ENCODE results near the gene TGIF2.
A peak's percentile ranks its signal among the peaks of the same experiment; 100 is the strongest.
"Not testable (repeated sequence)": the region's sequence is repeated elsewhere in the genome, so short reads cannot be mapped to it uniquely, and the experiment has no call there.

The TGIF2 gene

DNA sequence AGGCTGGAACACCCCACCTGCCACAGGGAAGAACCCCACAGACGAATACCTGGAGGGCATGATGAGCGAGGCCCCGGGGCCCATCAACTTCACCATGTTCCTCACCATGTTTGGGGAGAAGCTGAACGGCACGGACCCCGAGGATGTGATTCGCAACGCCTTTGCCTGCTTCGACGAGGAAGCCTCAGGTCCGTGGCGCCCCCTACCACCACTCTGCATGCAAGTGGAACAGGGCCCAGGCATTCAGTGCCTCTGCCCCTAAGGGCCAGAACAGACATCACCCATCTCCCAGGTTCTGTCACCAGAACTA, 25.4 kb upstream of the TGIF2 start:
- Histone ChIP-seq H3K27me3 (ENCODE audit: control insufficient read depth in 2 of 2, insufficient read depth in 2 of 2, low read length in 2 of 2) (no peaks in the 10 kb centered on the region), H3K4me3 (ENCODE audit: low read length in 2 of 2) (no peak overlapping the region), H3K27ac (ENCODE audit: low read depth in 2 of 2, low read length in 2 of 2) (no peak overlapping the region), H3K9me3 (ENCODE audit: control insufficient read depth in 2 of 2, low read length in 2 of 2) (no peaks in the 10 kb centered on the region), H3K4me1 (ENCODE audit: control insufficient read depth in 2 of 2, insufficient read depth in 2 of 2, low read length in 2 of 2) (peaks cover 3 to 5% of the 10 kb centered on the region in 2 donors), H3K36me3 (ENCODE audit: control insufficient read depth in 2 of 2, insufficient read depth in 2 of 2, low read length in 2 of 2) (peaks cover 2 to 4% of the 10 kb centered on the region in 2 donors), H3K9ac (ENCODE audit: low read depth in 1 of 2, low read length in 2 of 2) (no peak overlapping the region)

DNA sequence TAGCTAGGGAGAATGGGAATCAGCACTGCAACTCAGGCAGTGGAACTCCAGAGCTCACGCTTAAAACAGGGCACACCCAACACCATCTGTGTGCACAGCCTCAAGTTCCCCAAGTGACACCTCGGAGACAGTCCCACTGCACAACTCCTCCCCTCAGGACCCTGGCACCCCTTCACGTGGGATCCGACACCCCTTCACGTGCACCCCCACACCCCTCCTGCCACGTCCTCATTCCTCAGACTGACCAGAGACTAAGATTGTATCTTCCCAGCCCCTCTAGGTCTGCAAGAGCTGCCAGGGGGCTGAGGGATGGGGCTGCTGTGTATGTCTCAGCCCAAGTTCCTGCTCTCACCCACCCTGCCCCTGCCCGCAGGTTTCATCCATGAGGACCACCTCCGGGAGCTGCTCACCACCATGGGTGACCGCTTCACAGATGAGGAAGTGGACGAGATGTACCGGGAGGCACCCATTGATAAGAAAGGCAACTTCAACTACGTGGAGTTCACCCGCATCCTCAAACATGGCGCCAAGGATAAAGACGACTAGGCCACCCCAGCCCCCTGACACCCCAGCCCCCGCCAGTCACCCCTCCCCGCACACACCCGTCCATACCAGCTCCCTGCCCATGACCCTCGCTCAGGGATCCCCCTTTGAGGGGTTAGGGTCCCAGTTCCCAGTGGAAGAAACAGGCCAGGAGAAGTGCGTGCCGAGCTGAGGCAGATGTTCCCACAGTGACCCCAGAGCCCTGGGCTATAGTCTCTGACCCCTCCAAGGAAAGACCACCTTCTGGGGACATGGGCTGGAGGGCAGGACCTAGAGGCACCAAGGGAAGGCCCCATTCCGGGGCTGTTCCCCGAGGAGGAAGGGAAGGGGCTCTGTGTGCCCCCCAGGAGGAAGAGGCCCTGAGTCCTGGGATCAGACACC, 24.4 kb upstream of the TGIF2 start:
- Histone ChIP-seq H3K27ac (ENCODE audit: low read depth in 2 of 2, low read length in 2 of 2) (no peak overlapping the region), H3K27me3 (ENCODE audit: control insufficient read depth in 2 of 2, insufficient read depth in 2 of 2, low read length in 2 of 2) (no peaks in the 10 kb centered on the region), H3K36me3 (ENCODE audit: control insufficient read depth in 2 of 2, insufficient read depth in 2 of 2, low read length in 2 of 2) (peaks cover 2 to 4% of the 10 kb centered on the region in 2 donors), H3K4me3 (ENCODE audit: low read length in 2 of 2) (no peak overlapping the region), H3K9ac (ENCODE audit: low read depth in 1 of 2, low read length in 2 of 2) (no peak overlapping the region), H3K9me3 (ENCODE audit: control insufficient read depth in 2 of 2, low read length in 2 of 2) (no peaks in the 10 kb centered on the region), H3K4me1 (ENCODE audit: control insufficient read depth in 2 of 2, insufficient read depth in 2 of 2, low read length in 2 of 2) (no peaks in the 10 kb centered on the region)

DNA sequence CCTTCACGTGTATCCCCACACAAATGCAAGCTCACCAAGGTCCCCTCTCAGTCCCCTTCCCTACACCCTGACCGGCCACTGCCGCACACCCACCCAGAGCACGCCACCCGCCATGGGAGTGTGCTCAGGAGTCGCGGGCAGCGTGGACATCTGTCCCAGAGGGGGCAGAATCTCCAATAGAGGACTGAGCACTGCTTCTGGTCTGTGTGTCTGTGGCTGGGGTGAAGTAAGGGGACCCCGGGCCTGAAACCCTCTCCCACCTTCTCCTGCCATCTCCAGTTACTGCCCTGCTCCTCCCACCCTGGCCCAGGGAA, 23.8 kb upstream of the TGIF2 start:
- Histone ChIP-seq H3K36me3 (ENCODE audit: control insufficient read depth in 2 of 2, insufficient read depth in 2 of 2, low read length in 2 of 2) (peaks cover 2 to 4% of the 10 kb centered on the region in 2 donors), H3K27ac (ENCODE audit: low read depth in 2 of 2, low read length in 2 of 2) (peak overlapping the region in 1 of 2 donors; percentile 9), H3K9me3 (ENCODE audit: control insufficient read depth in 2 of 2, low read length in 2 of 2) (no peaks in the 10 kb centered on the region), H3K9ac (ENCODE audit: low read depth in 1 of 2, low read length in 2 of 2) (no peak overlapping the region), H3K27me3 (ENCODE audit: control insufficient read depth in 2 of 2, insufficient read depth in 2 of 2, low read length in 2 of 2) (no peaks in the 10 kb centered on the region), H3K4me1 (ENCODE audit: control insufficient read depth in 2 of 2, insufficient read depth in 2 of 2, low read length in 2 of 2) (no peaks in the 10 kb centered on the region), H3K4me3 (ENCODE audit: low read length in 2 of 2) (no peak overlapping the region)

DNA sequence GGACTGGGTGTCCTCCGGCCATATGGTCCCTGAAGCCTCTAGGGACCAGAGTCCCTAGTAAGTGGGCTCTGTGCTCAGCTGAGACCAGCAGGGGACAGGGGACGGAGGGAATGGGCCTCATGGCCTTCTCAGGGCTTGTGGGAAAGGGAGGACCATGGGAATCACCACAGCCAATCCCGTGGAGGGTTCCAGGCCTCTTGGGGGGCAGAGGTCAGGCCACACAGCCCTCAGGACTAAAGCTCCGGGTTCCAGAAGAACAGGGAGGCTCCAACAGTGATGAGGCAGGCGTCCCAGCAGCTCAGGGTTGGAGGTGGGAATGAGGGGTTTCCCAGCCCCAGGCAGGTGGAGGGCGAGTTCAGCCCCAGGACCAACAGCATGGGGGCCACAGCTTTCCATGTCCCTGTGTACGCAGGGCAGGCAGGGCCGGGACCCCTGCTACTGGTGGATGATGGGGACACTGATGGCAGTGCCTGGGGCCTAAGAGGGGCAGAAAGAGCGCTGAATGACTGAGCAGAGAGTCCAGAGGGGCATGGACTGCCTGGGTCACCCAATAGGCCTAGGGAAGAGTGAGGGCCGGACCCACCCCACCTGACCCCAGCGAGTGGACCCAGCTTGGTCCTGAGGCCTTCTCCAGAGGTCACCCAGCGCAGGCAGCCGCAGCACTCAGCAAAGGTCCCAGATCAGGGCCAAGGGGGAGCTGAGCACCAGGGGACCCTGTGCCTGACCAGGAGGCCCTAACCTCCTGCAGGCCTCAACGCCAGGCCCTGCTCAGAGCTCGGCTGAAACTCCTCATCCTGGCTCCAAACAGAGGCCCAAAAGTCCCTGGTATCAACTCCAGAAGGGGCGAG, 23.2 kb upstream of the TGIF2 start:
- H3K4me1 ChIP-seq (ENCODE audit: control insufficient read depth in 2 of 2, insufficient read depth in 2 of 2, low read length in 2 of 2) = no peaks in the 10 kb centered on the region

DNA sequence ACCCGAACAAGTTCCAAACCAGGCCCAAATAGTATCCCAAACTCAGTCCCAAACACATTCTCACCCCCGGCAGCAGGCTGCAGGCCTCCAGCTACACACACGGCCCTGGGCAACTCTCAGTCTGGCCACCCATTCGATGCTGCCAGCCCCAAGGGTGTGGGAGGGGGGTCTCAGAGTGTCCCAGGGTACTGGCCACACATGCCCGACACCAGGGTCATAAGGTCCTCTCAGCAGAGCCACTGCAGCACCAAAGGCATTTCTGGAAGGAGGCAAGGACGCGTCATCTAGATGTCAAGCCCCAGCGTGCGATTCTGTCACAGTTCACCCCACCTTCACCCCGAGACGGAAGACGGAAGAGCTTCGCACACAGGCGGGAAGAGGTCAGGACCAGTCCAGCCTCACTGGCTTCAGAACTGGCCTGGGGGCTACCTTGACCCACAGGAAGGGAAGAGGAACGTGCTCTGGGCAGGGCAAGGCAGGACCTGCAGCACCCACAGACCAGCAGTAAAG, 22.6 kb upstream of the TGIF2 start:
- H3K9ac ChIP-seq (ENCODE audit: low read depth in 1 of 2, low read length in 2 of 2) = no peak overlapping the region
- no peak overlapping the region for H3K27ac ChIP-seq (ENCODE audit: low read depth in 2 of 2, low read length in 2 of 2)
- H3K9me3 ChIP-seq (ENCODE audit: control insufficient read depth in 2 of 2, low read length in 2 of 2) = no peaks in the 10 kb centered on the region
- no peaks in the 10 kb centered on the region for H3K4me1 ChIP-seq (ENCODE audit: control insufficient read depth in 2 of 2, insufficient read depth in 2 of 2, low read length in 2 of 2)
- H3K36me3 ChIP-seq (ENCODE audit: control insufficient read depth in 2 of 2, insufficient read depth in 2 of 2, low read length in 2 of 2) = peaks cover 2 to 4% of the 10 kb centered on the region in 2 donors
- no peak overlapping the region for H3K4me3 ChIP-seq (ENCODE audit: low read length in 2 of 2)
- no peaks in the 10 kb centered on the region for H3K27me3 ChIP-seq (ENCODE audit: control insufficient read depth in 2 of 2, insufficient read depth in 2 of 2, low read length in 2 of 2)

More for the DNA sequence above, 23.2 kb upstream of the TGIF2 start:
- no peak overlapping the region for H3K4me3 ChIP-seq (ENCODE audit: low read length in 2 of 2)
- peaks cover 2 to 4% of the 10 kb centered on the region in 2 donors for H3K36me3 ChIP-seq (ENCODE audit: control insufficient read depth in 2 of 2, insufficient read depth in 2 of 2, low read length in 2 of 2)
- no peak overlapping the region for H3K9ac ChIP-seq (ENCODE audit: low read depth in 1 of 2, low read length in 2 of 2)
- H3K9me3 ChIP-seq (ENCODE audit: control insufficient read depth in 2 of 2, low read length in 2 of 2) = no peaks in the 10 kb centered on the region
- no peaks in the 10 kb centered on the region for H3K27me3 ChIP-seq (ENCODE audit: control insufficient read depth in 2 of 2, insufficient read depth in 2 of 2, low read length in 2 of 2)
- H3K27ac ChIP-seq (ENCODE audit: low read depth in 2 of 2, low read length in 2 of 2) = peak overlapping the region in 1 of 2 donors; percentile 9

DNA sequence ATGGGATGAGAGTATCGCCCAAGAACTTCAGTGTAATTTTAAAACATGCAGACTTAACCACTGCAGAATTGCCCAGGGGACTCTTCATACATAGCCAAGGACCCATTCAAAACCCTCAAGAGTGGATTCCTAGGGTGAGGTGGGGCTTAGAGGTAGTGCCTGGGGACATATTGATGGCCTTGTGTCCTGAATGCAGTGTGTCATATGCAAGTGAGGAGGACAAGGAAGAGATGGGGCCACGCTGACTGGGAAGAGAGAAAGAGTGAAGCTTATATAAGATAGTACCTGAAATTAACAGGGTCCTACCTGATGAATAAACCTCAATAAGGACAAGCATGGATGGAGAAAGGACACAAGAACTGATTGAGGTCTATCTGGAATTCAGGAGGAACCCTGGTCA, 18.1 kb upstream of the TGIF2 start:
- no peak overlapping the region for H3K27ac ChIP-seq (ENCODE audit: low read depth in 2 of 2, low read length in 2 of 2)
- H3K27me3 ChIP-seq (ENCODE audit: control insufficient read depth in 2 of 2, insufficient read depth in 2 of 2, low read length in 2 of 2) = no peaks in the 10 kb centered on the region
- no peaks in the 10 kb centered on the region for H3K36me3 ChIP-seq (ENCODE audit: control insufficient read depth in 2 of 2, insufficient read depth in 2 of 2, low read length in 2 of 2)
- no peak overlapping the region for H3K4me3 ChIP-seq (ENCODE audit: low read length in 2 of 2)
- H3K4me1 ChIP-seq (ENCODE audit: control insufficient read depth in 2 of 2, insufficient read depth in 2 of 2, low read length in 2 of 2) = no peaks in the 10 kb centered on the region
- no peaks in the 10 kb centered on the region for H3K9me3 ChIP-seq (ENCODE audit: control insufficient read depth in 2 of 2, low read length in 2 of 2)
- H3K9ac ChIP-seq (ENCODE audit: low read depth in 1 of 2, low read length in 2 of 2) = no peak overlapping the region

DNA sequence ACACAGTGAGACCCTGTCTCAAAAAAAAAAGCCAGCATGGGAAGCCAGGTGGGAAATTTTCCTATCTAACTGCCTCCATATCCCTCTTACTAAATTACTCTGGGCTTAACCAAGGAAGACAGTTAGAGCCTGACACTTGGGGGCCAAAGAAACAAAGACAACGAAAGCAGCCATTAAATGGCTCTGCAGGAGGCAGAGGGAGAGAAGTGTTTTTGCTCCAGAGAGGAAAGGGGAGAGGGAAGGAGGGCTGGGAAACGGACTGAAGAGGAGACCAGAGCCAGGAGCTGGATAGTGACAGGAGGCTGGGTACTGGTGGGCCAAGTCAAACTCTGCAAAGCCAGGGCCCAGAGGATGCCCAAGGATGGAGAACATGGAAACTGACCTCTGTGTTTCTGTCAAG, 10.7 kb upstream of the TGIF2 start:
- no peaks in the 10 kb centered on the region for H3K4me1 ChIP-seq (ENCODE audit: control insufficient read depth in 2 of 2, insufficient read depth in 2 of 2, low read length in 2 of 2)
- no peaks in the 10 kb centered on the region for H3K36me3 ChIP-seq (ENCODE audit: control insufficient read depth in 2 of 2, insufficient read depth in 2 of 2, low read length in 2 of 2)
- H3K9me3 ChIP-seq (ENCODE audit: control insufficient read depth in 2 of 2, low read length in 2 of 2) = no peaks in the 10 kb centered on the region
- H3K9ac ChIP-seq (ENCODE audit: low read depth in 1 of 2, low read length in 2 of 2) = no peak overlapping the region
- H3K27me3 ChIP-seq (ENCODE audit: control insufficient read depth in 2 of 2, insufficient read depth in 2 of 2, low read length in 2 of 2) = no peaks in the 10 kb centered on the region
- H3K4me3 ChIP-seq (ENCODE audit: low read length in 2 of 2) = no peak overlapping the region
- no peak overlapping the region for H3K27ac ChIP-seq (ENCODE audit: low read depth in 2 of 2, low read length in 2 of 2)

DNA sequence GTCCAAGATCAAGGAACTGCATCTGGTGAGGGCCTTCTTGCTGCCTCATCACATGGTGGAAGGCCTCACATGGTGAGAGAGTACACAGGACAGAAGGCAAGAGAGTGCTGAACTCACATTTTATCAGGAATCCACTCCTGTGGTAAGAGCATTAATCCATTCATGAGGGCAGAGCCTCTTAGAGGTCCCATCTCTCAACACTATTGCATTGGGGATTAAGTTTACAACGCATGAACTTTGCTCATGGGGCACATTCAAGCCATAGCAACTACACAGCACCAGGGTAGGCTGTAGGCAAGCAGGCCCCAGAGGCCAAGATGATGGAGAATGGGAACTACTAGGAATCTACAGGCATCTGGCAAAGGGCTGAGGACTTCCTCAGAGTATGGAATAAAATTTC, 10.0 kb upstream of the TGIF2 start:
- no peaks in the 10 kb centered on the region for H3K4me1 ChIP-seq (ENCODE audit: control insufficient read depth in 2 of 2, insufficient read depth in 2 of 2, low read length in 2 of 2)
- H3K27ac ChIP-seq (ENCODE audit: low read depth in 2 of 2, low read length in 2 of 2) = no peak overlapping the region
- no peaks in the 10 kb centered on the region for H3K27me3 ChIP-seq (ENCODE audit: control insufficient read depth in 2 of 2, insufficient read depth in 2 of 2, low read length in 2 of 2)
- no peak overlapping the region for H3K9ac ChIP-seq (ENCODE audit: low read depth in 1 of 2, low read length in 2 of 2)
- no peaks in the 10 kb centered on the region for H3K9me3 ChIP-seq (ENCODE audit: control insufficient read depth in 2 of 2, low read length in 2 of 2)
- H3K36me3 ChIP-seq (ENCODE audit: control insufficient read depth in 2 of 2, insufficient read depth in 2 of 2, low read length in 2 of 2) = no peaks in the 10 kb centered on the region
- H3K4me3 ChIP-seq (ENCODE audit: low read length in 2 of 2) = no peak overlapping the region

DNA sequence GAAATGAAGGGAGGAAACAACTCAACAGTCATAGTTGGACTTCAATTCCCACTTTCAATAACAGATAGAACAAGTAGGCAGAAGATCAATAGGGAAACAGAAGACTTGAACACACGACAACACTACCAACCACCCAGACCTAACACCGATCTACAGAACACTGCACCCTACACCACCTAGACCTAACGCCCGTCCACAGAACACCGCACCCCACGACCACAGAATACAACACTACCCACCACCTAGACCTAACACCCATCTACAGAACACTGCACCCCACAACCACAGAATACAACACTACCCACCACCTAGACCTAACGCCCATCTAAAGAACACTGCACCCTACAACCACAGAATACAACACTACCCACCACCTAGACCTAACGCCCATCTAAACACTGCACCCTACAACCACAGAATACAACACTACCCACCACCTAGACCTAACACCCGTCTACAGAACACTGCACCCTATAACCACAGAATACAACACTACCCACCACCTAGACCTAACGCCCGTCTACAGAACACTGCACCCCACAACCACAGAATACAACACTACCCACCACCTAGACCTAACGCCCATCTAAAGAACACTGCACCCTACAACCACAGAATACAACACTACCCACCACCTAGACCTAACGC, 9.2 kb upstream of the TGIF2 start:
- not testable (repeated sequence) for H3K36me3 ChIP-seq (ENCODE audit: control insufficient read depth in 2 of 2, insufficient read depth in 2 of 2, low read length in 2 of 2); H3K9ac ChIP-seq (ENCODE audit: low read depth in 1 of 2, low read length in 2 of 2); H3K27me3 ChIP-seq (ENCODE audit: control insufficient read depth in 2 of 2, insufficient read depth in 2 of 2, low read length in 2 of 2); H3K9me3 ChIP-seq (ENCODE audit: control insufficient read depth in 2 of 2, low read length in 2 of 2); H3K27ac ChIP-seq (ENCODE audit: low read depth in 2 of 2, low read length in 2 of 2); H3K4me3 ChIP-seq (ENCODE audit: low read length in 2 of 2); H3K4me1 ChIP-seq (ENCODE audit: control insufficient read depth in 2 of 2, insufficient read depth in 2 of 2, low read length in 2 of 2)

DNA sequence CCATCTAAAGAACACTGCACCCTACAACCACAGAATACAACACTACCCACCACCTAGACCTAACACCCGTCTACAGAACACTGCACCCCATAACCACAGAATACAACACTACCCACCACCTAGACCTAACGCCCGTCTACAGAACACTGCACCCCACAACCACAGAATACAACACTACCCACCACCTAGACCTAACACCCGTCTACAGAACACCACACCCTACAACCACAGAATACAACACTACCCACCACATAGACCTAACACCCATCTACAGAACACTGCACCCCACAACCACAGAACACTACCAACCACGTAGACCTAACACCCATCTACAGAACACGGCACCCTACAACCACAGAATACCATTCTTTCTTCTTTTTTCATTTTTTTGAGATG, 8.7 kb upstream of the TGIF2 start:
- not testable (repeated sequence) for H3K9ac ChIP-seq (ENCODE audit: low read depth in 1 of 2, low read length in 2 of 2); H3K9me3 ChIP-seq (ENCODE audit: control insufficient read depth in 2 of 2, low read length in 2 of 2); H3K4me1 ChIP-seq (ENCODE audit: control insufficient read depth in 2 of 2, insufficient read depth in 2 of 2, low read length in 2 of 2); H3K4me3 ChIP-seq (ENCODE audit: low read length in 2 of 2); H3K36me3 ChIP-seq (ENCODE audit: control insufficient read depth in 2 of 2, insufficient read depth in 2 of 2, low read length in 2 of 2); H3K27me3 ChIP-seq (ENCODE audit: control insufficient read depth in 2 of 2, insufficient read depth in 2 of 2, low read length in 2 of 2); H3K27ac ChIP-seq (ENCODE audit: low read depth in 2 of 2, low read length in 2 of 2)
